Measurements from ENCODE around the gene KLHL7.

DNA sequence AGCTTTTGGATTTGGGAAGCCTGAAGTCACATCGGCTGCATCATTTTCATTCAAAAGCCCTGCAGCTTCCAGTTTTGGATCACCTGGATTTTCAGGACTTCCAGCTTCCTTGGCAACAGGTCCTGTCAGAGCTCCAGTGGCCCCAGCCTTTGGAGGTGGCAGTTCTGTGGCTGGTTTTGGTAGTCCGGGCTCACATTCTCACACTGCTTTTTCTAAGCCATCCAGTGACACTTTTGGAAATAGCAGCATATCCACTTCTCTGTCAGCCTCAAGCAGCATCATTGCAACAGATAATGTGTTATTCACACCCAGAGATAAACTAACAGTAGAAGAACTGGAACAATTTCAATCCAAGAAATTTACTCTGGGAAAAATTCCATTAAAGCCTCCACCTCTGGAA, 94.7 kb downstream of the KLHL7 start:
- TF ChIP-seq, protein P1, sequence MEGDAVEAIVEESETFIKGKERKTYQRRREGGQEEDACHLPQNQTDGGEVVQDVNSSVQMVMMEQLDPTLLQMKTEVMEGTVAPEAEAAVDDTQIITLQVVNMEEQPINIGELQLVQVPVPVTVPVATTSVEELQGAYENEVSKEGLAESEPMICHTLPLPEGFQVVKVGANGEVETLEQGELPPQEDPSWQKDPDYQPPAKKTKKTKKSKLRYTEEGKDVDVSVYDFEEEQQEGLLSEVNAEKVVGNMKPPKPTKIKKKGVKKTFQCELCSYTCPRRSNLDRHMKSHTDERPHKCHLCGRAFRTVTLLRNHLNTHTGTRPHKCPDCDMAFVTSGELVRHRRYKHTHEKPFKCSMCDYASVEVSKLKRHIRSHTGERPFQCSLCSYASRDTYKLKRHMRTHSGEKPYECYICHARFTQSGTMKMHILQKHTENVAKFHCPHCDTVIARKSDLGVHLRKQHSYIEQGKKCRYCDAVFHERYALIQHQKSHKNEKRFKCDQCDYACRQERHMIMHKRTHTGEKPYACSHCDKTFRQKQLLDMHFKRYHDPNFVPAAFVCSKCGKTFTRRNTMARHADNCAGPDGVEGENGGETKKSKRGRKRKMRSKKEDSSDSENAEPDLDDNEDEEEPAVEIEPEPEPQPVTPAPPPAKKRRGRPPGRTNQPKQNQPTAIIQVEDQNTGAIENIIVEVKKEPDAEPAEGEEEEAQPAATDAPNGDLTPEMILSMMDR (optimal IDR thresholded peaks at IDR 0.05 in 1 of 3, IDR thresholded peaks at IDR 0.05 in 1 of 3, conservative IDR thresholded peaks at IDR 0.05 in 1 of 3; ENCODE audit: extremely low read depth in 1 of 3, insufficient read depth in 2 of 3, low read length in 3 of 3): no peak
- TF ChIP-seq EZH2 (IDR thresholded peaks at IDR 0.05; ENCODE audit: low read length): no peak
